Right atrium auricular region (tissue), 2 donors: ENCODE results near the gene PRR20G. TPM values are rescaled to one million over a fixed set of nuclear protein-coding genes. Genes with fewer than 3 reads are reported as not detected.
A peak's percentile ranks its signal among the peaks of the same experiment; 100 is the strongest.

ENCODE experiments used
- DNase-seq: peaks from one replicate; pipeline ENCODE4 v3.0.0-alpha.2; 2019; ENCODE audit warnings: low spot score
- H3K27ac ChIP-seq, 2 donors: fragments of 200-600 bp; sonication (generic); 1 replicate in 1 of 2; 2 replicates in 1 of 2; pipeline ENCODE4 v1.5.1; 2016 to 2019
- H3K27me3 ChIP-seq, 2 donors: fragments of 200-600 bp; sonication (generic); one replicate each; pipeline versions ENCODE4 v1.5.1 to v1.6.0; 2017 to 2019
- H3K36me3 ChIP-seq: fragments of 200-600 bp; sonication (generic); one replicate; pipeline ENCODE4 v1.5.1; 2016
- H3K4me1 ChIP-seq, 2 donors: fragments of 200-600 bp; sonication (generic); one replicate each; pipeline versions ENCODE4 v1.5.1 to v1.6.0; 2017 to 2019
- H3K4me3 ChIP-seq, 2 donors: fragments of 200-600 bp; sonication (generic); 1 replicate in 1 of 2; 2 replicates in 1 of 2; pipeline ENCODE4 v1.5.1; 2017 to 2019; ENCODE audit warnings: mild to moderate bottlenecking in 1 of 2, moderate library complexity in 1 of 2
- H3K9me3 ChIP-seq, 2 donors: fragments of 200-600 bp; sonication (generic); one replicate each; pipeline ENCODE4 v1.5.1; 2019
- total RNA-seq, 2 donors: library from RNA; depleted of rRNA; stranded (reverse); fragments of >200 nt; gene quantifications; one replicate each; pipeline ENCODE4 v1.1.0, GENCODE V29; 2016
- TF ChIP-seq, protein P1 (sequence below), 2 donors: fragments of 200-600 bp; sonication (generic); IDR thresholded peaks; one replicate each; pipeline ENCODE4 v1.5.1; 2019; ENCODE audit warnings: antibody characterized with exemption in 2 of 2

The PRR20G gene
- total RNA-seq, 2 donors from 2014 or later = not detected

DNA sequence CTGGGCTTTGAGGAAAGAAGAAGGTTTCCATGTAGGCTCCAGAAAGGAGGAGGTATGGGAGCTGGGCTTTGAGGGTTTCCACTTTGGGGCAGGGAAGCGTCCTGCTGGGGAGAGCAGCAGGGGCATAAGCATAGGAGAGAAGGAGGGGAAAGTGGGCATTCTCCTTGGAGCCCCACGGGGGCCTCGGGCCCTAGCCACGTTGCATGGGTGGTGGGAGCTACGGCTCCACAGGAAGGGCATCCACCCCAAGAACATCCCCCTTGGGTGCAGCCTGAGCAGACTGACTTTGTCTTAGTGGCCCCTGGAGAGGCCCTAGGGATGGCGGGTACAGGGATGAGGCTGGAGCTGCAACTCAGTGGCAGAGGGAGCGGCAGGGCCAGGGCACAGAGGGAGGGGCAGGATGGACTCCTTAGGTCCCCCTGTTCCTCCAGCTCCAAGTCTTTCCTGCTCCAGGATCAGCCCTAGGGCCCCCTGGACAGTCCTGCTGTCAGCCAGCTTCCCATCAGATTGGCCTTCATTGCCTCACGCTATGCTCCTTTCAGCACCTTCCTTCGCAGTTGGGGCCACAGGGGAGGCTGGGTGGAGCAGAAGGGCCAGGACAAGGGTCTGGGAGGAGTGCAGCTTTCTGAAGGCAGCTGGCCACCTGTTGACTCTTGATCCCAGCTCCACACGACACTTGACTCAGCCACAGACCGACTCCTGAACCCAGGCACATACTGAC is 22.9 kb downstream of the PRR20G start:
- Histone ChIP-seq H3K27ac (no peak overlapping the region), H3K9me3 (peaks cover 0 to 20% of the 10 kb centered on the region in 2 donors), H3K4me3 (no peak overlapping the region), H3K4me1 (no peaks in the 10 kb centered on the region), H3K36me3 (no peaks in the 10 kb centered on the region), H3K27me3 (no peaks in the 10 kb centered on the region)
- DNase-seq = peak; percentile 23
- TF ChIP-seq, protein P1, sequence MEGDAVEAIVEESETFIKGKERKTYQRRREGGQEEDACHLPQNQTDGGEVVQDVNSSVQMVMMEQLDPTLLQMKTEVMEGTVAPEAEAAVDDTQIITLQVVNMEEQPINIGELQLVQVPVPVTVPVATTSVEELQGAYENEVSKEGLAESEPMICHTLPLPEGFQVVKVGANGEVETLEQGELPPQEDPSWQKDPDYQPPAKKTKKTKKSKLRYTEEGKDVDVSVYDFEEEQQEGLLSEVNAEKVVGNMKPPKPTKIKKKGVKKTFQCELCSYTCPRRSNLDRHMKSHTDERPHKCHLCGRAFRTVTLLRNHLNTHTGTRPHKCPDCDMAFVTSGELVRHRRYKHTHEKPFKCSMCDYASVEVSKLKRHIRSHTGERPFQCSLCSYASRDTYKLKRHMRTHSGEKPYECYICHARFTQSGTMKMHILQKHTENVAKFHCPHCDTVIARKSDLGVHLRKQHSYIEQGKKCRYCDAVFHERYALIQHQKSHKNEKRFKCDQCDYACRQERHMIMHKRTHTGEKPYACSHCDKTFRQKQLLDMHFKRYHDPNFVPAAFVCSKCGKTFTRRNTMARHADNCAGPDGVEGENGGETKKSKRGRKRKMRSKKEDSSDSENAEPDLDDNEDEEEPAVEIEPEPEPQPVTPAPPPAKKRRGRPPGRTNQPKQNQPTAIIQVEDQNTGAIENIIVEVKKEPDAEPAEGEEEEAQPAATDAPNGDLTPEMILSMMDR (IDR thresholded peaks at IDR 0.05) = no peak

DNA sequence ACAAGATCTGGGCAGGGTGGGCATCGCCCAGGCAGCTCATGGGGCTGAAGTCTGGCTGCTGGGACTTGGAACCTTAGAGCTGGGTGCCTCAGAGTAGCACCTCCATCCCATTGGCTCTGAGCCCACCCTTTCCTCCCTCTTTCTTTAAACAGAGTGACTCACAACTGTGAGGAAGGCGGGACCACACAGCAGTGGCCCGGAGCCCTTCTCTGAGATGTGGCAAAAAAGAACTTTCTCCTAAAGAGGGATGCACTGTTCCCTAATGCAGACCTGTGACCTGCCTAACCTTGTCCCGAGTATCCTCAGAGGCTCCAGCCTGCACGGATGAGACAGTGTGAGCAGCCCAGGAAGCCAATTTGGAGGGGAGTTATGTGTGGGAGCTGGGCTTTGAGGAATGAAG is 23.6 kb downstream of the PRR20G start:
- H3K27me3 ChIP-seq = no peaks in the 10 kb centered on the region
- no peaks in the 10 kb centered on the region for H3K4me1 ChIP-seq
- H3K4me3 ChIP-seq = no peak overlapping the region
- H3K36me3 ChIP-seq = no peaks in the 10 kb centered on the region
- H3K9me3 ChIP-seq = peaks cover 0 to 15% of the 10 kb centered on the region in 2 donors
- H3K27ac ChIP-seq = no peak overlapping the region
- peak; percentile 50 for DNase-seq
- TF ChIP-seq, protein P1 (IDR thresholded peaks at IDR 0.05) = no peak

DNA sequence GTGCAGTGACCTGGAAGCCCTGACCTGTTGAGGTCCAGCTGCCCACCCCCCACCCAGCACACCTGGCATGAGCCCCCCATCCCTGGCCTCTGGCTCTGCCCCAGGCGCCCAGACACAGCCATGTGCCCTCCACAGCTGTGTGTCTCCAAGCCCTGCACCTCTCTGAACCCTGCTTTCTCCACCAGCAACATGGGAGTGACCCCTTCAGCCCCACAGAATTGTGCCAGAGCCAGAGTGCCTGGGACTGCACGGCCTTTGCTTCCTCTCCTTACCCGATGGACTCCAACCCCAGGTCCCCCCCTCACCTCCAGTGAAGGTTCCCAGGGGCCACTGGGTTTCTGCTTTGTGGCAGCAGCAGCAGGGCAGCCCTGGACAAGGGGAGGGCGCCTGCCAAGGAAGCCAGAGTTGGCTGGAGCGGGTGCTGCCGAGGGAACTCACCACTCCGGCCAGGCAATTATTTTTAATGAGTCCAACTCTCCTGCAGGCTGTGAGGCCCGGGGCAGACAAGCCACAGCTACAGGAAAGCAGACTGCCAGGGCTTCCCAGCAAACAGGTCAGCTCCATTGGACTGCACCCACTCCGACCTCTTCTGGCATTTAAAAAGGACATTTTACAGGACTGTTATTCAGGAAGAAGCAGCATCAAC is 24.1 kb downstream of the PRR20G start:
- peak; percentile 43 for DNase-seq
- Histone ChIP-seq H3K4me3 (no peak overlapping the region), H3K27me3 (no peaks in the 10 kb centered on the region), H3K36me3 (no peaks in the 10 kb centered on the region), H3K27ac (no peak overlapping the region), H3K4me1 (no peaks in the 10 kb centered on the region), H3K9me3 (peaks cover 0 to 9% of the 10 kb centered on the region in 2 donors)
- TF ChIP-seq, protein P1 (IDR thresholded peaks at IDR 0.05) = no peak

DNA sequence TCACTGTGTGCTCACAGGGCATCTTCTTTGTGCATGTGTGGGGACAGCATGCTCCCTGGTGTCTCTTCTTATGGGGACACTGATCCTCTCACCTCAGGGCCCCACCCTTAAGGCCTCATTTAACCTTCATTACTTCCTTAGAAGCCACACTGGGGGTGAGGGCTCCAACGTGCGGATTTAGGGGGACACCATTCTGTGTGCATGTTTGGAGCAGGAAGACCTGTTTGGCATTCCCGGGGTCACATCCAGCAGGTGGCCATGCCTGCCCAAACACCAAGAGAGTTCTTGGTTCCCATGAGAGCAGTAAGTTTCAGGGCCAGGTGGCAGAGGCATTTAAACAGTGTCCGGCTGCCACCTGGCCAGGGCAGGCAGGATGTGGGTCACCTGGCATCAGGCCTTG is 24.8 kb downstream of the PRR20G start:
- no peak for DNase-seq
- no peaks in the 10 kb centered on the region for H3K4me1 ChIP-seq
- no peaks in the 10 kb centered on the region for H3K27me3 ChIP-seq
- no peak overlapping the region for H3K27ac ChIP-seq
- no peaks in the 10 kb centered on the region for H3K36me3 ChIP-seq
- H3K4me3 ChIP-seq = no peak overlapping the region
- TF ChIP-seq, protein P1 (IDR thresholded peaks at IDR 0.05) = no peak
- peaks cover 0 to 2% of the 10 kb centered on the region in 2 donors for H3K9me3 ChIP-seq

DNA sequence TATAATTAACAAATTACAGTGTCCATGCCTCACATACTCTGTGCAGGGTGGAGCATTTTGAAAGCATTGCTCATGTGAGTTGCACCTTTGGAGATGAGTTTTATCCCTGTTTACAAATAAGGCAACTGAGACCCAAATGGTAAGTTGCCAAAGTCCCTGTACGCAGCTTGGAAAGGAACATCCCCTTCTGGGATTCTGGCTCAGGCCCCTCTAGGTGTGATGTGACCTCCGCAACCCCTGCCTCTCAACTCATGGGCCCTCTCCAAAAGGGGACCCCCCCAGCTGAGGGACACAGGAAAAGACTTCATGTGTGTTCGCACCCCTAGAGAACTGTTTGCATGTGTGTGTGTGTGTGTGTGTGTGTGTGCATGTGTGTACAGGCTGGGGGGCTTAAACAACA is 25.3 kb downstream of the PRR20G start:
- no peak for DNase-seq
- TF ChIP-seq, protein P1 (IDR thresholded peaks at IDR 0.05) = no peak

More for the DNA sequence above, 25.3 kb downstream of the PRR20G start:
- Histone ChIP-seq H3K9me3 (no peaks in the 10 kb centered on the region), H3K27ac (no peak overlapping the region), H3K36me3 (no peaks in the 10 kb centered on the region), H3K4me3 (no peak overlapping the region), H3K4me1 (no peaks in the 10 kb centered on the region), H3K27me3 (no peaks in the 10 kb centered on the region)
